Measurements from ENCODE around the gene JAK3.

The JAK3 gene

DNA sequence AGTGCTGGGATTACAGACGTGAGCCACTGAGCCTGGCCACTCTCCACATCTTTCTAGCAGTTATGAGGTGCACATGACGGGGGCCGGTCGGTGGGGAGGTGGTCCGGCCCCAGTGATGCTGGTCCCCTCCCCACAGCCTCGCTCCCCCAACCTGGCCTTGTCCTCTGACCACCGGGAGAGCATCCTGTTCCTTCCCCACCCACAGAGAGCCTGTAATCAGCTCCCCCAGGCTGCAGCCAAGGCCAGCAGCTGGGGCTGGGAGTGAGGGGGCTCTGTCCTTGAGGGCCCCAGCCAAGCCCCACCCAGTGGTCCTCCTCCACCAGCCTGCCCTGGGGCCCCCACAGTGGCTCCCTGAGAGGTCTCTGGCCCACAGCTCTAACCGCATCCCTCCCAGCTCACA, 23.4 kb downstream of the JAK3 start:
- no peak overlapping the region for H3K27ac ChIP-seq
- TF ChIP-seq, protein P1, sequence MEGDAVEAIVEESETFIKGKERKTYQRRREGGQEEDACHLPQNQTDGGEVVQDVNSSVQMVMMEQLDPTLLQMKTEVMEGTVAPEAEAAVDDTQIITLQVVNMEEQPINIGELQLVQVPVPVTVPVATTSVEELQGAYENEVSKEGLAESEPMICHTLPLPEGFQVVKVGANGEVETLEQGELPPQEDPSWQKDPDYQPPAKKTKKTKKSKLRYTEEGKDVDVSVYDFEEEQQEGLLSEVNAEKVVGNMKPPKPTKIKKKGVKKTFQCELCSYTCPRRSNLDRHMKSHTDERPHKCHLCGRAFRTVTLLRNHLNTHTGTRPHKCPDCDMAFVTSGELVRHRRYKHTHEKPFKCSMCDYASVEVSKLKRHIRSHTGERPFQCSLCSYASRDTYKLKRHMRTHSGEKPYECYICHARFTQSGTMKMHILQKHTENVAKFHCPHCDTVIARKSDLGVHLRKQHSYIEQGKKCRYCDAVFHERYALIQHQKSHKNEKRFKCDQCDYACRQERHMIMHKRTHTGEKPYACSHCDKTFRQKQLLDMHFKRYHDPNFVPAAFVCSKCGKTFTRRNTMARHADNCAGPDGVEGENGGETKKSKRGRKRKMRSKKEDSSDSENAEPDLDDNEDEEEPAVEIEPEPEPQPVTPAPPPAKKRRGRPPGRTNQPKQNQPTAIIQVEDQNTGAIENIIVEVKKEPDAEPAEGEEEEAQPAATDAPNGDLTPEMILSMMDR (conservative IDR thresholded peaks at IDR 0.05) = no peak

DNA sequence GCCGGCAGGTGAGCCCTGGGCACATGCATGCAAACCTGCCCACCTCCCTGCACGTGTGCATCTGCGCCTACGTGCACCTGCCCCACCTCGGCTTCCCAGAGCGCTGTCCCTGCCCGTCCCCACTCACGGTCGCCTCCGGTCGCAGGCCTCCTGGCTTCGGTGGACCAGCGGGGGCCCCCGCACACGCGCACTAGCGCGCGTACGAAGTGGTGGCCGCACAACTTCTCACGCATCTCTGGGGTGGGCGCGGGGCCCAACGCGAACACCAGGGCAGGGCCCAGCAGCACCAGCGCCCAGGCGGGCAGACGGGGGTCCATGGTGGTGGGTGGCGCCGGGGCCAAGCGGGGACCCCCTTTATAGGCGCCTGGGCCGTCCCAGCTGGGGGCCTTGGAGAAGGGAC, 26.6 kb downstream of the JAK3 start, which contains the start of gene INSL3:
TSS of gene INSL3 (minus strand) at position 330 of the 400 bp plus-strand sequence. CDS start at position 317, 13 bp downstream.
- no peak within 1 kb of the TSS for H3K27ac ChIP-seq
- TF ChIP-seq, protein P1 (conservative IDR thresholded peaks at IDR 0.05) = no peak

DNA sequence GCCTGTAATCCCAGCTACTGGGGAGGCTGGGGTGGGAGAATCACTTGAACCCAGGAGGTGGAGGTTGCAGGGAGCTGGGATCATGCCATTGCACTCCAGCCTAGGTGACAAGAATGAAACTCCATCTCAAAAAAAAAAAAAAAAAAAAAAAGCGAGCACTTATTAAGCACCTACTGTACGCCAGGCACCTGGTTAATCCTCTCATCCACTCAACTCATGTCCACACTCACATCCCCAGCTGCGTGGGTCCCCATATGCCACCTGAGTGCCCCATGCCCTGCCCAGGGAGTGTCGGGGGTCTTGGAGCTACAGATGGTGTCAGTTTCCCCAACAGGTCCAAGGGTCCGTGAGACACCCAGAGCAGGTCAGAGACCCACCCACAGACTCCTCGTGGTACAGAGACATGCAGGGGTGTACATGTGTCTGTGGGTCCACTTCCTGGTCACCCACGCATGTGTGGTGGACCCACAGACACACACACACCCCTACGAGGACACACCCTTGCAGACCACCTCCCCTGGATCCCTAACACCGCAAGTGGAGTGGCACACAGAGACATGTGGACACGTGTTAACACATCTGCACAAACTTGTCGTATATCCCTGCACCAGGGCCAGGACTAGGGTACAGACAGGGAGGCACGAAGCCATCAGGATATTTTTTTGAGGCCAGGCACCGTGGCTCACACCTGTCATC, 30.0 kb downstream of the JAK3 start:
- no peak overlapping the region for H3K27ac ChIP-seq

DNA sequence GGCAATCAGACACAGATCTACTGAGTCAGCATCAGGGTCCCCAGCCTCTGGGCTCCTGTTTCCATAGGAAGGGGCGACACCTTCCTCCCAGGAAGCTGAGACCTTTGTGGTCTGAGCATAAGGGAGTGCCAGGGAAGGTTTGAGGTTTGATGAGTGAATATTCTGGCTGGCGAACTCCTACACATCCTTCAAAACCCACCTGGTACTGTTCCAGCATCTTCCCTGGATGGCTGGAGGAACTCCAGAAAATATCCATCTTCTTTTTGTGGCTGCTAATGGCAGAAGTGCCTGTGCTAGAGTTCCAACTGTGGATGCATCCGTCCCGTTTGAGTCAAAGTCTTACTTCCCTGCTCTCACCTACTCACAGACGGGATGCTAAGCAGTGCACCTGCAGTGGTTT, 35.7 kb downstream of the JAK3 start:
- no peak overlapping the region for H3K27ac ChIP-seq
- TF ChIP-seq, protein P1 (conservative IDR thresholded peaks at IDR 0.05) = no peak

More for the DNA sequence above, 30.0 kb downstream of the JAK3 start:
- TF ChIP-seq, protein P1 (conservative IDR thresholded peaks at IDR 0.05) = no peak

DNA sequence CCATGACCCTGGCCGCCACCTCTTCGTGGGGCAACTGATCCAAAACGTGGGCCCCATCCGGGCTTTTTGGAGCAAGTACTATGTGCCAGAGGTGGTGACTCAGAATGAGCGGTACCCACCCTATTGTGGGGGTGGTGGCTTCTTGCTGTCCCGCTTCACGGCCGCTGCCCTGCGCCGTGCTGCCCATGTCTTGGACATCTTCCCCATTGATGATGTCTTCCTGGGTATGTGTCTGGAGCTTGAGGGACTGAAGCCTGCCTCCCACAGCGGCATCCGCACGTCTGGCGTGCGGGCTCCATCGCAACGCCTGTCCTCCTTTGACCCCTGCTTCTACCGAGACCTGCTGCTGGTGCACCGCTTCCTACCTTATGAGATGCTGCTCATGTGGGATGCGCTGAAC, 36.1 kb downstream of the JAK3 start:
- TF ChIP-seq, protein P1 (conservative IDR thresholded peaks at IDR 0.05) = no peak
- no peak overlapping the region for H3K27ac ChIP-seq

DNA sequence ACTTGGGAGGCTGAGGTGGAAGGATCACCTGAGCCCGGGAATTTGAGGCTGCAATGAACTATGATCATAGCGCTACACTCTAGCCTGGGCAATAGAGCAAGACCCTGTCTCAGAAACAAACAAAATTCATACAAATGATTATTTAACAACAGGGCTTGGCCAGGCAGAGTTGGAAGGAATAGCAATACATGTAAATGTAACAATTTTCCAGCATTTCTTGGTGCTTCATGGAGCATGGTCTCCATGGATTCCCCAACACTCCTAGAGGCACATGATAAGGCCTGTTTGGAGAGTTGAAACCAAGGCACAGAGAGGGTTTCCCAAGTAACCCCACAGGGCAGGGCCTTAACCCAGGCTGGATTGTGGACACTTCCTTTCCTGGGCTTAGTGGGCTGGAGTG, 36.7 kb downstream of the JAK3 start:
- no peak overlapping the region for H3K27ac ChIP-seq
- TF ChIP-seq, protein P1 (conservative IDR thresholded peaks at IDR 0.05) = no peak

DNA sequence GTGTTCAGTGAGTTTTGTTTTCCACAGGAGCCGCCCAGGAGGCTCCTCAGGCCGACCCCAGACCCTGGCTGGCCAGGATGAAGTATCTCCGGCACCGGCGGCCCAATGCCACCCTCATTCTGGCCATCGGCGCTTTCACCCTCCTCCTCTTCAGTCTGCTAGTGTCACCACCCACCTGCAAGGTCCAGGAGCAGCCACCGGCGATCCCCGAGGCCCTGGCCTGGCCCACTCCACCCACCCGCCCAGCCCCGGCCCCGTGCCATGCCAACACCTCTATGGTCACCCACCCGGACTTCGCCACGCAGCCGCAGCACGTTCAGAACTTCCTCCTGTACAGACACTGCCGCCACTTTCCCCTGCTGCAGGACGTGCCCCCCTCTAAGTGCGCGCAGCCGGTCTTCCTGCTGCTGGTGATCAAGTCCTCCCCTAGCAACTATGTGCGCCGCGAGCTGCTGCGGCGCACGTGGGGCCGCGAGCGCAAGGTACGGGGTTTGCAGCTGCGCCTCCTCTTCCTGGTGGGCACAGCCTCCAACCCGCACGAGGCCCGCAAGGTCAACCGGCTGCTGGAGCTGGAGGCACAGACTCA, 40.0 kb downstream of the JAK3 start:
- H3K27ac ChIP-seq = no peak overlapping the region
- TF ChIP-seq, protein P1 (conservative IDR thresholded peaks at IDR 0.05) = no peak

All from VCaP (cell line).